Parathyroid adenoma (tissue), 2 donors: ENCODE results near the gene MAPRE2.

Experiments used
- H2AFZ ChIP-seq: fragments of 300-600 bp; sonication (generic); one replicate; pipeline ENCODE4 v1.7.0; 2017; ENCODE audit warnings: antibody characterized with exemption, mild to moderate bottlenecking
- H3K27ac ChIP-seq: fragments of 300-600 bp; sonication (generic); one replicate; pipeline ENCODE4 v1.7.0; 2017
- H3K27me3 ChIP-seq: fragments of 300-600 bp; sonication (generic); one replicate; pipeline ENCODE4 v1.7.0; 2017; ENCODE audit warnings: low read length; ENCODE audit not compliant: control insufficient read depth, insufficient read depth
- H3K36me3 ChIP-seq: fragments of 300-600 bp; sonication (generic); one replicate; pipeline ENCODE4 v1.7.0; 2017; ENCODE audit warnings: low read length; ENCODE audit not compliant: control insufficient read depth, insufficient read depth
- H3K4me1 ChIP-seq: fragments of 300-600 bp; sonication (generic); one replicate; pipeline ENCODE4 v1.7.0; 2017; ENCODE audit warnings: control low read depth
- H3K4me2 ChIP-seq: fragments of 300-600 bp; sonication (generic); one replicate; pipeline ENCODE4 v1.7.0; 2017; ENCODE audit warnings: low read length
- H3K4me3 ChIP-seq: fragments of 300-600 bp; sonication (generic); one replicate; pipeline ENCODE4 v1.7.0; 2017; ENCODE audit warnings: low read depth, low read length
- H3K79me2 ChIP-seq: fragments of 300-600 bp; sonication (generic); one replicate; pipeline ENCODE4 v1.7.0; 2017; ENCODE audit warnings: control low read depth
- H3K9ac ChIP-seq: fragments of 300-600 bp; sonication (generic); one replicate; pipeline ENCODE4 v1.7.0; 2017; ENCODE audit warnings: mild to moderate bottlenecking
- H3K9me3 ChIP-seq: fragments of 300-600 bp; sonication (generic); one replicate; pipeline ENCODE4 v1.7.0; 2017; ENCODE audit warnings: low read length; ENCODE audit not compliant: control insufficient read depth
- TF ChIP-seq, protein P1 (sequence below): fragments of 300-600 bp; sonication (generic); IDR thresholded peaks from one replicate; pipeline ENCODE4 v1.7.0; 2017; ENCODE audit warnings: antibody characterized with exemption, mild to moderate bottlenecking
- donor health status: primary hyperparathyroidism.

MAPRE2 gene

GRCh38 chr18:35089891-35090550 lies 48.8 kb downstream of the MAPRE2 start:
- Histone ChIP-seq H3K4me1 (peaks cover 5% of the 10 kb centered on the region), H3K27ac (no peak overlapping the region)

GRCh38 chr18:35091841-35092240 lies 50.6 kb downstream of the MAPRE2 start:
- no peaks in the 10 kb centered on the region for H3K27me3 ChIP-seq
- H3K79me2 ChIP-seq, result no peaks in the 10 kb centered on the region
- peaks cover 5% of the 10 kb centered on the region for H3K4me1 ChIP-seq
- H3K9me3 ChIP-seq, result no peaks in the 10 kb centered on the region
- no peak overlapping the region for H3K9ac ChIP-seq
- H3K36me3 ChIP-seq, result no peaks in the 10 kb centered on the region
- no peak overlapping the region for H3K4me2 ChIP-seq
- no peak overlapping the region for H3K27ac ChIP-seq
- no peak overlapping the region for H2AFZ ChIP-seq
- TF ChIP-seq, protein P1, sequence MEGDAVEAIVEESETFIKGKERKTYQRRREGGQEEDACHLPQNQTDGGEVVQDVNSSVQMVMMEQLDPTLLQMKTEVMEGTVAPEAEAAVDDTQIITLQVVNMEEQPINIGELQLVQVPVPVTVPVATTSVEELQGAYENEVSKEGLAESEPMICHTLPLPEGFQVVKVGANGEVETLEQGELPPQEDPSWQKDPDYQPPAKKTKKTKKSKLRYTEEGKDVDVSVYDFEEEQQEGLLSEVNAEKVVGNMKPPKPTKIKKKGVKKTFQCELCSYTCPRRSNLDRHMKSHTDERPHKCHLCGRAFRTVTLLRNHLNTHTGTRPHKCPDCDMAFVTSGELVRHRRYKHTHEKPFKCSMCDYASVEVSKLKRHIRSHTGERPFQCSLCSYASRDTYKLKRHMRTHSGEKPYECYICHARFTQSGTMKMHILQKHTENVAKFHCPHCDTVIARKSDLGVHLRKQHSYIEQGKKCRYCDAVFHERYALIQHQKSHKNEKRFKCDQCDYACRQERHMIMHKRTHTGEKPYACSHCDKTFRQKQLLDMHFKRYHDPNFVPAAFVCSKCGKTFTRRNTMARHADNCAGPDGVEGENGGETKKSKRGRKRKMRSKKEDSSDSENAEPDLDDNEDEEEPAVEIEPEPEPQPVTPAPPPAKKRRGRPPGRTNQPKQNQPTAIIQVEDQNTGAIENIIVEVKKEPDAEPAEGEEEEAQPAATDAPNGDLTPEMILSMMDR, result no peak
- H3K4me3 ChIP-seq, result no peak overlapping the region

More at GRCh38 chr18:35089891-35090550, 48.8 kb downstream of the MAPRE2 start:
- no peaks in the 10 kb centered on the region for H3K27me3 ChIP-seq
- H3K36me3 ChIP-seq, result no peaks in the 10 kb centered on the region
- TF ChIP-seq, protein P1, result no peak
- no peaks in the 10 kb centered on the region for H3K79me2 ChIP-seq
- H3K9me3 ChIP-seq, result no peaks in the 10 kb centered on the region
- no peak overlapping the region for H3K4me2 ChIP-seq
- no peak overlapping the region for H3K9ac ChIP-seq
- H3K4me3 ChIP-seq, result no peak overlapping the region
- H2AFZ ChIP-seq, result no peak overlapping the region

DNA sequence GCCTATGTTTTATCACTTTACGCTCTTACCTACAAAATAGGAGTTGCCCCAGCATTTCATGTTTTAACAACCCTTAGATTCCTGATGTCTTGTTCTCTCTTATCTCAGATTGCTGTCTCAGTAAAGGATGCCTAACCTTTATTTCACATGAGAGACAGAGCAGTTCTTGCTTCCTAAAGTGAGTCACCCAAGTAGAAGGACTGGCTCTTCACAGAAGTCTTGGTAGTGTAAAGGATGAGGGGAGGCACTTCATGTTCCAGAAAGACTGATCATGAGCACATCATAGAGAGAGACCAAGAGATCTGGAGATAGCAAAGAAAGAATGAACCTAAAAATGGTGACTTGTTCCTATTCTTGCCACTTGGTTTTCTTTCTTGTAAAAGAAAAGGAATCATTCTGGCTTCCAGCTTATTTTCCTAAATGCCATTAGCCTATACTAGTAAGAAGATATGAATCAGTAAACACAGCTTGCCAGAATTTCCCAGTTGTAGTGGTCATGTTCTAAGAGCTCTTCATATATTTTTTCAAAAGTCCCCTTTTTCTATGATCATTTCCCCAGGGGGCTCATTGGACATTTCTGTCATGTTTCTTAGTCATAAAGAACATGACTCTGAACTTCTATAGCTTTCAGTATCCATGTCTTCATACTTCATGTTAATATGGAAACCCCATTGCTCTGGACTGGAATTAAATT lies 54.9 kb downstream of the MAPRE2 start:
- Histone ChIP-seq H3K9ac (no peak overlapping the region), H3K9me3 (no peaks in the 10 kb centered on the region), H3K27me3 (no peaks in the 10 kb centered on the region), H3K36me3 (no peaks in the 10 kb centered on the region), H3K4me1 (no peaks in the 10 kb centered on the region), H3K4me2 (no peak overlapping the region), H3K4me3 (no peak overlapping the region), H2AFZ (no peak overlapping the region), H3K79me2 (no peaks in the 10 kb centered on the region), H3K27ac (no peak overlapping the region)
- TF ChIP-seq, protein P1, result no peak

- no peaks in the 10 kb centered on the region for H3K27me3 ChIP-seq
- no peaks in the 10 kb centered on the region for H3K4me1 ChIP-seq
- no peak overlapping the region for H2AFZ ChIP-seq
- H3K36me3 ChIP-seq, result no peaks in the 10 kb centered on the region
- TF ChIP-seq, protein P1, result no peak
- H3K4me3 ChIP-seq, result no peak overlapping the region
- H3K27ac ChIP-seq, result no peak overlapping the region
- no peaks in the 10 kb centered on the region for H3K79me2 ChIP-seq
- no peak overlapping the region for H3K9ac ChIP-seq
- H3K9me3 ChIP-seq, result no peaks in the 10 kb centered on the region
- H3K4me2 ChIP-seq, result no peak overlapping the region
Observed at GRCh38 chr18:35096677-35097011, 55.4 kb downstream of the MAPRE2 start.

DNA sequence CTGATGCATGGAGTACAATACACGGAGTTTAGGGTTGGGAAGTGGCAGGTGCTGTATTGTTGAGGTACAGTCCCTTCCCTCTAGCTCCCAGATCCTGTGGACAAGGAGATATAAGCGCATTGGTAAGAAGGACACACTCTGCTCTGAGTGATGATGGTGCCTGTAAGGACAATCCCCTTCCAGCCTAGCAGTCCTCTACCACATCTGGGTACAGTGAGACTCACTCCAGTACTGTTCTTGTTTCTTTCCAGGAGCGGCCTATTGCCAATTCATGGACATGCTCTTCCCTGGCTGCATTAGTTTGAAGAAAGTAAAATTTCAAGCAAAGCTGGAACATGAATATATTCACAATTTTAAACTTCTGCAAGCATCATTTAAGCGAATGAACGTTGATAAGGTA lies 56.0 kb downstream of the MAPRE2 start:
- H3K27ac ChIP-seq, result no peak overlapping the region
- H3K4me1 ChIP-seq, result no peaks in the 10 kb centered on the region
- no peak overlapping the region for H3K9ac ChIP-seq

More for the DNA sequence above, 56.0 kb downstream of the MAPRE2 start:
- Histone ChIP-seq H3K27me3 (no peaks in the 10 kb centered on the region), H3K36me3 (no peaks in the 10 kb centered on the region), H3K79me2 (no peaks in the 10 kb centered on the region), H3K4me3 (no peak overlapping the region), H3K9me3 (no peaks in the 10 kb centered on the region), H2AFZ (no peak overlapping the region), H3K4me2 (no peak overlapping the region)
- TF ChIP-seq, protein P1, result no peak
